Activated naive CD8-positive, alpha-beta T cell treated with anti-CD3 and anti-CD28 coated beads, Interleukin-2, amount 50 U/mL, for 16 hours (primary cell): ENCODE results near the gene ALOX5.

ENCODE experiments used
- DNase-seq: peaks from one replicate; pipeline ENCODE4 v3.0.0-alpha.2; 2020; ENCODE audit warnings: low read depth, low spot score

Gene ALOX5

DNA sequence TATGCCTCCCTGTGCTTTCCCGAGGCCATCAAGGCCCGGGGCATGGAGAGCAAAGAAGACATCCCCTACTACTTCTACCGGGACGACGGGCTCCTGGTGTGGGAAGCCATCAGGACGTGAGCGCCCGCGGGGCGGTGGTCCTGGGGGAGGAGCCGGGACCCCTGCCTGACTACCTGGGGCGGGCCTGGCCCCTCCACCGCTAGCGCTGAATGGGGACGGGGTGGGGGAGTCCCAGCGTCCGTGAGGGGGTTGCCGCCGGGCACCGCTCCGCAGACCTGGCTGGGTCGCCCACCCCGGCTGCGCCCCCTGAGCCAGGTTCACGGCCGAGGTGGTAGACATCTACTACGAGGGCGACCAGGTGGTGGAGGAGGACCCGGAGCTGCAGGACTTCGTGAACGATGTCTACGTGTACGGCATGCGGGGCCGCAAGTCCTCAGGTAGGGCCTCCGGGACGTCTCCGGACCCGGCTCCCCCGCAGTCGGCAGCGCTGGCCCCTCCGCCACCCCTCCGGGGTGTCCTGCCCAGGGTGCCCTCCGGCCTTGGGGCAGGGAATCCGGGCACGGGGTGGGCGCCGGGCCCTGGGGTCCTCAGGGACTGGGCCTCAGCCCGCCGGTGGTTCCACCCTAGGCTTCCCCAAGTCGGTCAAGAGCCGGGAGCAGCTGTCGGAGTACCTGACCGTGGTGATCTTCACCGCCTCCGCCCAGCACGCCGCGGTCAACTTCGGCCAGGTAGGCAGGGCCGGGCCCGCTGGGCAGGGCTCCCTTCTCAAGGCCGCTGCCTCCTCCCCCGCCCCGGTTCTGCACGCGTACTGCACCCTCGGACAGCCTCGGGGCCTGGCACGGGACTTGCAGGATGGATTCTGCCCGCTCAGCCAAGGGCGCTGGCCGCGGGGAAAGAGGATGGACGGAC lies 69.3 kb downstream of the ALOX5 start:
- no peak for DNase-seq

DNA sequence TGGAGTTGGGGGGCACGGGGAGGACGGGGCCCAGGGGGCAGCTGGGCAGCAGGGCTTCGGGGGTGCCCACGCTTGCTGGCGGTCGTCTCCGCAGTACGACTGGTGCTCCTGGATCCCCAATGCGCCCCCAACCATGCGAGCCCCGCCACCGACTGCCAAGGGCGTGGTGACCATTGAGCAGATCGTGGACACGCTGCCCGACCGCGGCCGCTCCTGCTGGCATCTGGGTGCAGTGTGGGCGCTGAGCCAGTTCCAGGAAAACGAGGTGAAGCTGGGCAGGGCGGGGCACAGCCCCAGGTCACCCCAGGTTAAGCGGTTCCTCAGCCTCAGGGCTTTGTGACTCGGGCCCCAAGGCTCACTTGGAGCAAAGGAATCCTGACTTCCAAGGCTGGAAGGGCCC lies 70.0 kb downstream of the ALOX5 start:
- no peak for DNase-seq

DNA sequence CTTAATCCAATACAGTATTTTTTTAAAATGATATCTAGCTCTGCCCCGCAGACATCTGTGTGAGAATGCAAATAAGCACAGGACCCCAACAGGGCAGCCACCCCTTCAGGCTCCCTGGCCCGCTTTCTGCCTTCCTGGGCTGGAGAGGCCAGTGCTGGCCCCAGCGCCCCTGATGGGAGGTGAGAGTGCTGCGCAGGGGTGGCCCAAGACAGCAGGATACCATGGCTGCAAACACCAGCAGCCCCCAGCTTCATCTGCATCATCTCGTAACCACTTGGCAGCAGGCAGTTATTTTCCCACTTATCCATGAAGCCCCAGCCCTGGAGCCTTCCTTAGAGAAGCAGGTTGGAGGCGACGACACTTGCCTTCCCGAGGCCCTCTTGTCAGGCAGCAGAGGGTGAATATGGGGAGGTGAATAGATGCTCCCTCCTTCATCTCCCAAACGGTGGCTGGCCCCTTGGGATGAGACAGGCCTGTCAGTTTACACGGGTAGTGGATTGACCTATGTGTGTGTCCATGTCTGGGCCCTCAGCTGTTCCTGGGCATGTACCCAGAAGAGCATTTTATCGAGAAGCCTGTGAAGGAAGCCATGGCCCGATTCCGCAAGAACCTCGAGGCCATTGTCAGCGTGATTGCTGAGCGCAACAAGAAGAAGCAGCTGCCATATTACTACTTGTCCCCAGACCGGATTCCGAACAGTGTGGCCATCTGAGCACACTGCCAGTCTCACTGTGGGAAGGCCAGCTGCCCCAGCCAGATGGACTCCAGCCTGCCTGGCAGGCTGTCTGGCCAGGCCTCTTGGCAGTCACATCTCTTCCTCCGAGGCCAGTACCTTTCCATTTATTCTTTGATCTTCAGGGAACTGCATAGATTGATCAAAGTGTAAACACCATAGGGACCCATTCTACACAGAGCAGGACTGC lies 71.2 kb downstream of the ALOX5 start:
- DNase-seq: no peak

- no peak for DNase-seq
These were observed 72.8 kb downstream of the ALOX5 start for GRCh38 chr10:45446858-45447257.

DNA sequence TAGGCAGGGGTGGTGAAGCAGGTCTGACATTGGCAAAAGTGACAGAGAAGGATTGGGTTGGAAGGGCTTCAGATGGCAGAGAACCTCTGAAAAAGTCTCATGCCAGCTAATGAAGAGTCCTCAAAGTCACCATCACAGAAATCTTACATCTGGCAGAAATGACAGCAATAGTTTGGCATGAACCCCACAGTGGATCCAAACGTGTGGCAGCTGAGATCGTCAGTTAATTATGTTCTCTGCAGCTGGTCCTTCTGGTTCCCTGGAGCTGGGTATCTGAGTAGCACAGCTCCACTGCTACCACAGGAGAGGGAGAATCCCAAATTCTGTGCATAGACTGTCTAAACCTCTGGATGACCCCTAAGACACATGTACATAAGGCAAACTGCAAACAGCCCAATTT lies 73.4 kb downstream of the ALOX5 start:
- no peak for DNase-seq

DNA sequence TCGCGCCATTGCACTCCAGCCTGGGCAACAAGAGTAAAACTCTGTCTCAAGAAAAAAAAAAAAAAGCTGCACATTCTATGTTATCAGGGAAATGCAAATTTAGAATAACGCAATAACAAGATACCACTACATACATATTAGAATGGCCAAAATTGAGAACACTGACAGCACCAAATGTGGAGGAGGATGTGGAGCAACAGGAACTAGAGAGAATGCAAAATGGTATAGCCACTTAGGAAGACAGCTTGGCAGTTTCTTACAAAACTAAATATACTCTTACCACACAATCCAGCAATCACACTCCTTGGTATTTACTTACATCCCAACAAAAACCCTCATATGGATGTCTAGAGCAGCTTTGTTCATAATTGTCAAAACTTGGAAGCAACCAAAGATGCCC lies 76.8 kb downstream of the ALOX5 start:
- no peak for DNase-seq

GRCh38 chr10:45451407-45451806 lies 77.4 kb downstream of the ALOX5 start:
- no peak for DNase-seq

- DNase-seq: no peak
These were observed 78.3 kb downstream of the ALOX5 start for GRCh38 chr10:45452268-45452667.

DNA sequence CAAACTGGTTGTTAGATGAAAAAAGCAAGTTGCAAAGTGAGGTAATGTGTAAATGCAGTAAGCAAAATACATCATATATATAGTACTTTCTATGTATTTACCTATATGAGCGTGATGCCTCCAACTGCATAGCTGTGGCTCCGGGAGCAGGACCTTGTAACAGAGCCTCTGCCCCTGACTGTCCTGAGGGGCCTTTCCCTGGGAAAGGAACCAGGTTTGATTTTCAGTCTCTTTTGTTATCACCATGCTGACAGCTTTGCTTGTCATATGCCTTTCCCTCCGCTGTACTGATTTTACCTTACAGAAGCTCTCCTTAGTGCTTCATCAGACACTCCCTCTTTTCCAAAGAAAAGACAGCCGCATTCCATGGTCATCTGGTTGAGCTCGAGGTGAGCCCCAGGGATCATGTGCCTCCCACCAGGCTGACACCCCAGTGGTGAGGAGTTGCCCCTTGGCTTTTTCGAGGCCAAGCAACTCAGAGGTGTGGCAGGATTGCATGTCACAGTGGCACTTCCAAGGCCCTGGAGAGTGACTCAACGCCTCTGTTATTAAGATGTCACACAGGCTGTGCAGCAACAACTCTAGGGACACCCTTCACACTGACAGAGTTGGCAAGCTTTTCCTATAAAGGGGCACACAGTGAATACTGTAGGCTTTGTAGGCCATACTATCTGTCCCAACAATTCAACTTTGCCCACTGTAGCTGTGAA lies 78.9 kb downstream of the ALOX5 start:
- DNase-seq: no peak

- DNase-seq: no peak
These were observed 79.7 kb downstream of the ALOX5 start for GRCh38 chr10:45453639-45454255.

- no peak for DNase-seq
These were observed 80.2 kb downstream of the ALOX5 start for GRCh38 chr10:45454262-45454661.

- DNase-seq: no peak
These were observed 80.8 kb downstream of the ALOX5 start for GRCh38 chr10:45454859-45455258.

GRCh38 chr10:45456233-45456632 lies 82.2 kb downstream of the ALOX5 start:
- no peak for DNase-seq

GRCh38 chr10:45456822-45457221 lies 82.8 kb downstream of the ALOX5 start:
- DNase-seq: no peak

GRCh38 chr10:45457487-45457886 lies 83.5 kb downstream of the ALOX5 start:
- DNase-seq: no peak

DNA sequence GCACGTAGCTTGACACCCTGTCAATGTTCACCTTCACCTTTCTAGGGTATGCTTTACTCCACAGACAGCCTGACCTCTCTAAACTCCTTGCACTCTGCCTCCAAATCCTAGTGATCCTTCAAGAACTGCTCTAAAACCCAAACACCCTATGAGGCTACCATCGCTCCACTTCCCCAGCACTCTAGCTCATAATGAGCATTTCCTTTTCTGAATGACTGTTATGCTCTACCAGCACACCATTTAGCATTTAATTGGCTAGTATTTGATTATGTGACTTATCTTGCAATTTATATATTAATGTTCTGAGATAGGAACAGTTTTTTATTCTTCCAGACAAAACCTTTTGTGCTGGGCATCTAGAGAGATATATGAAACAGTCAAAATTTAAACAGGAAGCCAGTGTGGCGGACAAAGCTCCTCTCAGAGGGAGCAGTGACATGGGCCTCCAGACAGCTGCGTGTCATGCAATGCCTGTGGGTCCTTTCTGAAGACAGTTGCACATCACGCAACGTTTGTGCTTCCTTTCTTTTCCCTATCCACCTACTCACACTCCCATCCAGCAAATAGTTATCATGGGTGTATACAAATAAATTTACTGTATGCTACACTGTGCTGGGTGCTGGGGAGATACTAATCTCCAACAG lies 86.3 kb downstream of the ALOX5 start:
- no peak for DNase-seq

- DNase-seq: no peak
These were observed 87.0 kb downstream of the ALOX5 start for GRCh38 chr10:45461034-45461433.

GRCh38 chr10:45463244-45464116 lies 89.5 kb downstream of the ALOX5 start:
- DNase-seq: no peak

DNA sequence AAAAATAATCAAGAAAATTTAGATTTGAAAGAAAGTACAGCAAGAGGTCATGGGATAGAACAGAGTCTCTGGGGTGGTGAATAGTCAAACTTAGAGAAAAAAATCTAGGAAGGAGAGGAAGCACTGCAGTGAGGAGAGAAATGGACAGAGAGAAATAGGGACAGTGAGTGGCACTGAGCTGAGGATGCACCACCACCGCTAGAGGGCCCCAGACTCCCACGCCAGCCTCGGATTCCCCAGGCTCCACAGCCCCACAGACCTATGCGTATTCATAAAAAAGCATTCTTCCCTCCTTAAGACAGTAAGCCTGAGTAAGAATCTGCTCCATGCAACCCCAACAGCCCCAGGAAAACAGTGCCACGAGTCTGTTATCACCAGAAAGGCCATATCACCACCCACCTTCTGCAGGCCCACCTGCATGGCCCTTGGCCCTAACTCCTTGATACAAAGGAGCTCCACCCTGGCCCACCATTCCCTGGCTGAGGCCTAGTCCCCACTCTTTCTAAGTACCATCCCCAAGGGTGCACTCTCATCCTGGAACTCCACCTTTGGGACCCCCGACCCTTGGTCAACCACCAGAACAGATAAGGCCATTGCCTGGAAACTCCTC lies 91.0 kb downstream of the ALOX5 start:
- DNase-seq: peak; percentile 54

- DNase-seq: no peak
These were observed 92.8 kb downstream of the ALOX5 start for GRCh38 chr10:45466784-45467183.
